Measurements from ENCODE around the gene SYT15.
"Not testable (repeated sequence)": the region's sequence is repeated elsewhere in the genome, so short reads cannot be mapped to it uniquely, and the experiment has no call there.

DNA sequence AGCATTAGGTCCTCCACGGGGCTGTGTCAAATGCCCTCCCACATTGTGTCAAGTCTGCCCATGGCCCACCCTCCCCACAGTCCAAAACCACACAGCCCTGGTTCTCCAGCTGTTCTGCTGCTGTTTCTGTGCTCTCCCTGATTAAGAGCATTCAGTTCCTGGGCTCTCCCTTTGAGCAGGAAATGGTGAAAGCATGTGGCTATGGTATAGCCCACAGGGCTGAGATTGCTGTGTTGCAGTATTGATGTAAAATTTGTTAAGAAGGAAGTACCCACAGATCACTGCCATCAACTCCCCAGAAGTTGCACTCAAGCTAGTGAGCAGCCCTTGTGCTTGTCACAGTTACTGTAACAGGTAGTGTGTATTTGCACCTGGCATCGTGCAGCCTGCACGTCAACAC, 9.3 kb downstream of the SYT15 start:
- TF ChIP-seq EP300 (IDR thresholded peaks at IDR 0.05; ENCODE audit: borderline replicate concordance in 1 of 2, low read depth in 1 of 2, low read length in 1 of 2); YY1 (IDR thresholded peaks at IDR 0.05; ENCODE audit: low read depth); IRF3 (IDR thresholded peaks at IDR 0.05; ENCODE audit: low read depth, low read length); RXRA (IDR thresholded peaks at IDR 0.05; ENCODE audit: borderline replicate concordance, low read depth); TAF1 (IDR thresholded peaks at IDR 0.05; ENCODE audit: borderline replicate concordance, low read depth, low read length); SMC3 (IDR thresholded peaks at IDR 0.05; ENCODE audit: low read depth, low read length); EZH2phosphoT487 (IDR thresholded peaks at IDR 0.05; ENCODE audit: borderline replicate concordance, low read depth); JUND (IDR thresholded peaks at IDR 0.05); RAD21 (IDR thresholded peaks at IDR 0.05; ENCODE audit: low read length); PBX3 (IDR thresholded peaks at IDR 0.05): not testable (repeated sequence)
- TF ChIP-seq, protein P1, sequence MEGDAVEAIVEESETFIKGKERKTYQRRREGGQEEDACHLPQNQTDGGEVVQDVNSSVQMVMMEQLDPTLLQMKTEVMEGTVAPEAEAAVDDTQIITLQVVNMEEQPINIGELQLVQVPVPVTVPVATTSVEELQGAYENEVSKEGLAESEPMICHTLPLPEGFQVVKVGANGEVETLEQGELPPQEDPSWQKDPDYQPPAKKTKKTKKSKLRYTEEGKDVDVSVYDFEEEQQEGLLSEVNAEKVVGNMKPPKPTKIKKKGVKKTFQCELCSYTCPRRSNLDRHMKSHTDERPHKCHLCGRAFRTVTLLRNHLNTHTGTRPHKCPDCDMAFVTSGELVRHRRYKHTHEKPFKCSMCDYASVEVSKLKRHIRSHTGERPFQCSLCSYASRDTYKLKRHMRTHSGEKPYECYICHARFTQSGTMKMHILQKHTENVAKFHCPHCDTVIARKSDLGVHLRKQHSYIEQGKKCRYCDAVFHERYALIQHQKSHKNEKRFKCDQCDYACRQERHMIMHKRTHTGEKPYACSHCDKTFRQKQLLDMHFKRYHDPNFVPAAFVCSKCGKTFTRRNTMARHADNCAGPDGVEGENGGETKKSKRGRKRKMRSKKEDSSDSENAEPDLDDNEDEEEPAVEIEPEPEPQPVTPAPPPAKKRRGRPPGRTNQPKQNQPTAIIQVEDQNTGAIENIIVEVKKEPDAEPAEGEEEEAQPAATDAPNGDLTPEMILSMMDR (IDR thresholded peaks at IDR 0.05) = not testable (repeated sequence)
- TF ChIP-seq, protein P2, sequence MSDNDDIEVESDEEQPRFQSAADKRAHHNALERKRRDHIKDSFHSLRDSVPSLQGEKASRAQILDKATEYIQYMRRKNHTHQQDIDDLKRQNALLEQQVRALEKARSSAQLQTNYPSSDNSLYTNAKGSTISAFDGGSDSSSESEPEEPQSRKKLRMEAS (IDR thresholded peaks at IDR 0.05; ENCODE audit: low read depth) = not testable (repeated sequence)
- TF ChIP-seq, protein P3, sequence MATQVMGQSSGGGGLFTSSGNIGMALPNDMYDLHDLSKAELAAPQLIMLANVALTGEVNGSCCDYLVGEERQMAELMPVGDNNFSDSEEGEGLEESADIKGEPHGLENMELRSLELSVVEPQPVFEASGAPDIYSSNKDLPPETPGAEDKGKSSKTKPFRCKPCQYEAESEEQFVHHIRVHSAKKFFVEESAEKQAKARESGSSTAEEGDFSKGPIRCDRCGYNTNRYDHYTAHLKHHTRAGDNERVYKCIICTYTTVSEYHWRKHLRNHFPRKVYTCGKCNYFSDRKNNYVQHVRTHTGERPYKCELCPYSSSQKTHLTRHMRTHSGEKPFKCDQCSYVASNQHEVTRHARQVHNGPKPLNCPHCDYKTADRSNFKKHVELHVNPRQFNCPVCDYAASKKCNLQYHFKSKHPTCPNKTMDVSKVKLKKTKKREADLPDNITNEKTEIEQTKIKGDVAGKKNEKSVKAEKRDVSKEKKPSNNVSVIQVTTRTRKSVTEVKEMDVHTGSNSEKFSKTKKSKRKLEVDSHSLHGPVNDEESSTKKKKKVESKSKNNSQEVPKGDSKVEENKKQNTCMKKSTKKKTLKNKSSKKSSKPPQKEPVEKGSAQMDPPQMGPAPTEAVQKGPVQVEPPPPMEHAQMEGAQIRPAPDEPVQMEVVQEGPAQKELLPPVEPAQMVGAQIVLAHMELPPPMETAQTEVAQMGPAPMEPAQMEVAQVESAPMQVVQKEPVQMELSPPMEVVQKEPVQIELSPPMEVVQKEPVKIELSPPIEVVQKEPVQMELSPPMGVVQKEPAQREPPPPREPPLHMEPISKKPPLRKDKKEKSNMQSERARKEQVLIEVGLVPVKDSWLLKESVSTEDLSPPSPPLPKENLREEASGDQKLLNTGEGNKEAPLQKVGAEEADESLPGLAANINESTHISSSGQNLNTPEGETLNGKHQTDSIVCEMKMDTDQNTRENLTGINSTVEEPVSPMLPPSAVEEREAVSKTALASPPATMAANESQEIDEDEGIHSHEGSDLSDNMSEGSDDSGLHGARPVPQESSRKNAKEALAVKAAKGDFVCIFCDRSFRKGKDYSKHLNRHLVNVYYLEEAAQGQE (IDR thresholded peaks at IDR 0.05; ENCODE audit: low read depth, low read length) = not testable (repeated sequence)
